Glutamatergic neuron (in vitro differentiated cells): ENCODE results near the gene FMOD. TPM values are rescaled to one million over a fixed set of nuclear protein-coding genes. Genes with fewer than 3 reads are reported as not detected.

ENCODE experiments used
- DNase-seq: peaks from one replicate; pipeline ENCODE4 v3.0.0; 2022
- H3K27ac Mint-ChIP-seq: one replicate; pipeline ENCODE4 v1.8.0; 2020; ENCODE audit warnings: mild to moderate bottlenecking, mixed read lengths, inconsistent platforms; ENCODE audit not compliant: unreplicated experiment
- H3K27me3 Mint-ChIP-seq: one replicate; pipeline ENCODE4 v1.8.0; 2020; ENCODE audit warnings: mild to moderate bottlenecking, moderate library complexity, mixed read lengths, inconsistent platforms; ENCODE audit not compliant: unreplicated experiment
- H3K36me3 Mint-ChIP-seq: one replicate; pipeline ENCODE4 v1.8.0; 2020; ENCODE audit warnings: mild to moderate bottlenecking, mixed read lengths, inconsistent platforms; ENCODE audit not compliant: unreplicated experiment
- H3K4me1 Mint-ChIP-seq: one replicate; pipeline ENCODE4 v1.8.0; 2020; ENCODE audit warnings: mild to moderate bottlenecking, low read depth, mixed read lengths, inconsistent platforms; ENCODE audit not compliant: unreplicated experiment
- H3K4me3 Mint-ChIP-seq: one replicate; pipeline ENCODE4 v1.8.0; 2020; ENCODE audit warnings: mild to moderate bottlenecking, mixed read lengths, inconsistent platforms; ENCODE audit not compliant: unreplicated experiment
- H3K9me3 Mint-ChIP-seq: one replicate; pipeline ENCODE4 v1.8.0; 2020; ENCODE audit warnings: mild to moderate bottlenecking, moderate library complexity, mixed read lengths, inconsistent platforms; ENCODE audit not compliant: unreplicated experiment
- CTCF ChIP-seq: fragments of 200-600 bp; sonication (generic); IDR thresholded peaks from one replicate; pipeline ENCODE4 v1.5.0; 2021; ENCODE audit not compliant: partially characterized antibody, unreplicated experiment
- total RNA-seq: library from RNA; stranded (reverse); fragmentation: NEBNext Ultra II Directional; extraction: Animal tissue kit (Norgen Biotek cat#: 25700); gene quantifications from one replicate; pipeline ENCODE4 v1.2.1, GENCODE V29; 2021; ENCODE audit not compliant: unreplicated experiment

The FMOD gene
- total RNA-seq, 1 donor from 2014 or later: not detected

DNA sequence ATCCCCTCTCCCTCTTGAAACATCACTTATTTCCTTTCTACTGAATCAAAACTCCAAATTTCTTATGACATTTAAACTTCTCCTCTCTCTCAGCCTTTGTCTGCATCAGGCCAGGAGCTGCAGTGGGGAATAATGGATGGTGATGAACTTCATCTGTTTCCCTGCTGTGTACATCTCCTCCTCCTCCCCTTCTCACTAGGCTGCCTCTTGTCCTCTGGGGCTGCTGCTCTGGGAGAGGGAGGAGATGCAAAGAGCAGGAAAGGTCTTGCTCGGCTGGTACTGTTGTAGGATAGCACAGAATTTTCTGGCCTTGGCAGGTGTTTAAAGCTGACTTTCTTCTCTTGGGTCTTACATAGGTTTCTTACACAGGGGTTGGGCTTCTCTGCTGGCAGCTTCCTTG, 31.1 kb upstream of the FMOD start:
- TF ChIP-seq CTCF: no peak
- no peak for DNase-seq
- H3K4me3 Mint-ChIP-seq: no peak overlapping the region
- peaks cover 6% of the 10 kb centered on the region for H3K36me3 Mint-ChIP-seq
- H3K9me3 Mint-ChIP-seq: peaks cover 2% of the 10 kb centered on the region
- peaks cover 4% of the 10 kb centered on the region for H3K4me1 Mint-ChIP-seq
- peaks cover 2% of the 10 kb centered on the region for H3K27me3 Mint-ChIP-seq
- no peak overlapping the region for H3K27ac Mint-ChIP-seq

DNA sequence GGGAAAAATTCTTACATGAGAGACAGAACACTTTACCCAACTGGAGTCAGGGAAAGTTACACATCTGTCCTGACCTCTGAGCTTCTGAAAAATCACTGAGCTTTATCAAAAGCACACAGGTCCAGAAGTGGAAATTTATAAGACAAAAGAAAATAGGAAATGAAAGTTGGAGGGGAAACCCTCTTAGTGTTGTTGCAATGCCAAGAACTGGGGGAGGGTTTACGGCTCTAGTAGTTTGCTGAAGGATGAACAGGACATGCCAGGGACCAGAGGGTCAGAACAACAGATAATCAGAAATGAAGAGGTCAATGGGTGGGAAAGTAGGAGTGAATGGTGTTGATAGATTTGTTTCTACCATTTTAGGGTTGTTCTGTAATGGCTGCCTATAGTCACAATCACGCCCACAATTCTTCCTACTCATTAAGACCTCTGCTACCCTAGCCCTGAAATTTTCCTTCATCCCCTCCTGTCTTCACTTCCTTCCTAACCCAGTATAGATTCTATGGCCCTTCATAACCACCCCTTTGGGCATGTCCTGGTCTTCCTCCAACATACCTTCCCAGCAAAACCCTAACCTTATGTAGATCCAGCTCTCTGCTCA, 30.3 kb upstream of the FMOD start:
- H3K4me1 Mint-ChIP-seq: peaks cover 4% of the 10 kb centered on the region
- DNase-seq: no peak
- H3K36me3 Mint-ChIP-seq: peaks cover 6% of the 10 kb centered on the region
- no peak for TF ChIP-seq CTCF
- H3K27me3 Mint-ChIP-seq: peaks cover 2% of the 10 kb centered on the region
- H3K27ac Mint-ChIP-seq: no peak overlapping the region
- H3K4me3 Mint-ChIP-seq: no peak overlapping the region
- H3K9me3 Mint-ChIP-seq: peaks cover 2% of the 10 kb centered on the region

DNA sequence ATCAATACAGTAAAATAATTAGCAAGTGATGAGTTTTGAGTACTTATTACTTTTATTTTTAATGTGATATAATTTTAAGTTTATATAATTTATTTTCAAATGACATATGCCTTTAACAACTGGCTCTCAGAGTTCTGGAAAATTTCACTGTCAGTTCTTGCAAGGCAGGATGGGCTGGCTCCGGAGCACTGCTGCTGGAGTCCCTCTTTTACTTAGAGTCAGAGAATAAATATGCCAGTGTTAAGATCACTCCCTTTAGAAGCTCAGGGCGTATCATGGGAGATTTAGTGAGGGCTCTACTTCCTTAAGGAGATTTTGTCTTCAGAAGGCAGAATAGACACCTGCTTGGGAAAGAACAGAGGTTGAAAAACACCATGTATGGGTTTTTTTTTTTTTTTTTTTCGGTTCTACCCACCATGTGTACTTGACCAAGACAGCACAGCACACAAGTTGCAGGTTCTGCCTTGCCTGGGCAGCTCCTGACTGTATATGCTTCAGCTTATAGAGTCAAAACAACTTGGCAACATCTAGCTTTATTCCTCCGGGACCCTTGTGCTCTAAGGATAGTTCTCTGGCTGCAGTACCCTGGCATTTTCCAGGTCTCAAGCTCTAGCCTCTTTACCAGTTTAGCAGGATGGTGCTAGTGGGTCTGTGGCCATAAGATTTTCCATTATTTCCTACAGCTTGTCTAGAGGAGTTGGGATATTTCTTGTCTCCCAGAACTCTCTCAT, 29.7 kb upstream of the FMOD start:
- Mint-ChIP-seq H3K27me3 (peaks cover 2% of the 10 kb centered on the region), H3K36me3 (peaks cover 6% of the 10 kb centered on the region), H3K9me3 (peaks cover 2% of the 10 kb centered on the region), H3K4me1 (peaks cover 4% of the 10 kb centered on the region), H3K27ac (no peak overlapping the region), H3K4me3 (no peak overlapping the region)
- no peak for TF ChIP-seq CTCF
- no peak for DNase-seq

DNA sequence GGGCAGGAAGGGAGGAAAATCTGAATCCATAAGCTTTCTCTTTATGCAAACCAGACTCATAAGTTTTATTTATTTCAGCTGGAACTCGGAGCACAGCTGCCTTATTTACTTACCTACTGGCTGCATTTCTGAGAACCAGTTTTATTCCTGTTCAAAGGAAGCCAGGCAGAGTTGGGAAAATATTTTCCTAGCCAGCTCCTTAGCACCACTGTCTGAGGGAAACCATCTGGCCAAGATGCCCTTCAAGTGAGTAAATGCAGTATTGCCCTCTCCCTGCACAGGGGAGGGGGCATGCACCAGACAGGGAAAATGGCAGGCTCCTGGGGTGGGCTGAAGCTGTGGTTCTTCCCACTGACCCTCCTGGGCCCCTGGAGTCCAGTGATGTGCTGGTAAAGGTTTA, 28.9 kb upstream of the FMOD start:
- no peak for DNase-seq
- no peak for TF ChIP-seq CTCF
- Mint-ChIP-seq H3K27ac (no peak overlapping the region), H3K4me1 (peaks cover 5% of the 10 kb centered on the region), H3K36me3 (peaks cover 6% of the 10 kb centered on the region), H3K9me3 (peaks cover 2% of the 10 kb centered on the region), H3K27me3 (peaks cover 2% of the 10 kb centered on the region), H3K4me3 (no peak overlapping the region)

- H3K27me3 Mint-ChIP-seq: peaks cover 2% of the 10 kb centered on the region
- no peak for TF ChIP-seq CTCF
- DNase-seq: no peak
- no peak overlapping the region for H3K27ac Mint-ChIP-seq
- peaks cover 2% of the 10 kb centered on the region for H3K9me3 Mint-ChIP-seq
- H3K4me1 Mint-ChIP-seq: peaks cover 7% of the 10 kb centered on the region
- H3K4me3 Mint-ChIP-seq: no peak overlapping the region
- peaks cover 6% of the 10 kb centered on the region for H3K36me3 Mint-ChIP-seq
Measured at GRCh38 chr1:203378556-203379245, 27.8 kb upstream of the FMOD start.
